Lung (tissue), 12 donors: ENCODE measurements around the gene ALK. TPM values are rescaled to one million over a fixed set of nuclear protein-coding genes. Genes with fewer than 3 reads are reported as not detected.
A peak's percentile ranks its signal among the peaks of the same experiment; 100 is the strongest.

Source experiments
- ATAC-seq: fragments of 200-7000 bp; cut with Tn5 transposase; one replicate; pipeline ENCODE4 v1.9.1; 2020; ENCODE audit warnings: moderate number of reproducible peaks; ENCODE audit not compliant: insufficient read depth, low FRiP score
- DNase-seq, 3 donors: peaks; one replicate each; pipeline ENCODE4 v3.0.0-alpha.2; 2013 to 2017
- H3K27ac ChIP-seq, 2 donors: one replicate each; pipeline ENCODE4 v1.5.1; 2013; ENCODE audit warnings: mild to moderate bottlenecking in 2 of 2, moderate library complexity in 2 of 2, control low read depth in 1 of 2, inconsistent platforms in 1 of 2, low read depth in 1 of 2, low read length in 1 of 2
- H3K27me3 ChIP-seq, 3 donors: one replicate each; pipeline ENCODE4 v1.5.1; 2013; ENCODE audit warnings: low read length in 2 of 3; ENCODE audit not compliant: control insufficient read depth in 3 of 3, insufficient read depth in 3 of 3
- H3K36me3 ChIP-seq, 4 donors: one replicate each; pipeline ENCODE4 v1.5.1; 2013; ENCODE audit warnings: low read length in 4 of 4, mild to moderate bottlenecking in 1 of 4, moderate library complexity in 1 of 4; ENCODE audit not compliant: control insufficient read depth in 4 of 4, insufficient read depth in 4 of 4
- H3K4me1 ChIP-seq, 5 donors: one replicate each; pipeline ENCODE4 v1.5.1; 2013; ENCODE audit warnings: low read length in 5 of 5, mild to moderate bottlenecking in 2 of 5, moderate library complexity in 1 of 5; ENCODE audit not compliant: control insufficient read depth in 5 of 5, insufficient read depth in 5 of 5
- H3K4me3 ChIP-seq: one replicate; pipeline ENCODE4 v1.5.1; 2013; ENCODE audit warnings: mild to moderate bottlenecking, control low read depth, moderate library complexity
- H3K9ac ChIP-seq, 2 donors: one replicate each; pipeline ENCODE4 v1.5.1; 2013; ENCODE audit warnings: low read length in 2 of 2, control low read depth in 1 of 2; ENCODE audit not compliant: insufficient read depth in 1 of 2
- H3K9me3 ChIP-seq, 4 donors: one replicate each; pipeline ENCODE4 v1.5.1; 2013; ENCODE audit warnings: low read length in 3 of 4, mild to moderate bottlenecking in 1 of 4, moderate library complexity in 1 of 4; ENCODE audit not compliant: control insufficient read depth in 4 of 4, insufficient read depth in 3 of 4
- CTCF ChIP-seq: IDR thresholded peaks from 2 replicates; pipeline ENCODE4 v1.5.1; 2012; ENCODE audit warnings: mild to moderate bottlenecking; ENCODE audit errors: control extremely low read depth, extremely low read depth
- WGBS, 2 donors: extraction: QIAGEN DNeasy Blood & Tissue Kit; methylation state at CpG; one replicate each; pipeline ENCODE4 v1.1.7; 2013; 5-methylcytosine and 5-hydroxymethylcytosine counted together
- polyA plus RNA-seq, 2 donors: library from polyadenylated mRNA; stranded (reverse); fragments of 200-250 nt; gene quantifications; one replicate each; pipeline ENCODE4 v1.2.1, GENCODE V29; 2013
- total RNA-seq, 2 donors: library from RNA; depleted of rRNA in 1 of 2; stranded (reverse); fragments of >200 nt in 1 of 2; gene quantifications; one replicate each; pipeline ENCODE4 v1.2.1, GENCODE V29; 2014 to 2021
- donor health status: control.
- donor health status: control.
- donor health status: Bipolar disorder and iron deficiency.
- donor health status: healthy.
- donor health status: DM: yes; HTN: yes; CAD: no.

Gene ALK
- total and polyA plus RNA-seq, 4 donors, result 0.09 to 0.25 (median 0.10) TPM; not detected in 1

- DNase-seq, result peak; percentile 18 to 50 (median 22)
These were observed 500.2 kb downstream of the ALK start for GRCh38 chr2:29420999-29421782.

GRCh38 chr2:29420464-29420863 lies 500.9 kb downstream of the ALK start:
- Histone ChIP-seq H3K4me1 (no peaks in the 10 kb centered on the region), H3K4me3 (no peak overlapping the region), H3K9ac (no peak overlapping the region), H3K36me3 (no peaks in the 10 kb centered on the region), H3K27ac (no peak overlapping the region), H3K9me3 (no peaks in the 10 kb centered on the region), H3K27me3 (no peaks in the 10 kb centered on the region)
- no peak for TF ChIP-seq CTCF
- ATAC-seq (no peak), DNase-seq (no peak)
- WGBS, 2 donors, result 69 to 85% methylated on average over 10 of the region's 10 CpGs

More at GRCh38 chr2:29420999-29421782, 500.2 kb downstream of the ALK start:
- no peak for TF ChIP-seq CTCF
- H3K9me3 ChIP-seq, result no peaks in the 10 kb centered on the region
- 59 to 75% methylated on average over 12 of the region's 12 CpGs for WGBS, 2 donors
- no peaks in the 10 kb centered on the region for H3K27me3 ChIP-seq
- ATAC-seq, result peak; percentile 66
- no peak overlapping the region for H3K9ac ChIP-seq
- H3K4me1 ChIP-seq, result no peaks in the 10 kb centered on the region
- no peak overlapping the region for H3K4me3 ChIP-seq
- no peak overlapping the region for H3K27ac ChIP-seq
- H3K36me3 ChIP-seq, result no peaks in the 10 kb centered on the region

GRCh38 chr2:29417630-29418029 lies 503.8 kb downstream of the ALK start:
- Histone ChIP-seq H3K27me3 (no peaks in the 10 kb centered on the region), H3K36me3 (no peaks in the 10 kb centered on the region), H3K9me3 (no peaks in the 10 kb centered on the region), H3K27ac (no peak overlapping the region), H3K9ac (no peak overlapping the region), H3K4me1 (no peaks in the 10 kb centered on the region), H3K4me3 (no peak overlapping the region)
- TF ChIP-seq CTCF, result no peak
- no peak for ATAC-seq
- WGBS, 2 donors, result 76 to 82% methylated on average over 6 of the region's 6 CpGs
- no peak for DNase-seq
